Chondrocyte (in vitro differentiated cells): Measurements from ENCODE around the gene CADPS2. TPM values are rescaled to one million over a fixed set of nuclear protein-coding genes. Genes with fewer than 3 reads are reported as not detected.

Source experiments
- DNase-seq: peaks from one replicate; pipeline ENCODE4 v3.0.0; 2021; ENCODE audit warnings: mixed read lengths, low spot score
- H3K27ac Mint-ChIP-seq: one replicate; pipeline ENCODE4 v1.8.0; 2021; ENCODE audit warnings: mild to moderate bottlenecking, moderate library complexity, mixed read lengths; ENCODE audit not compliant: unreplicated experiment
- H3K27me3 Mint-ChIP-seq: 2 replicates; pipeline ENCODE4 v1.8.0; 2021; ENCODE audit warnings: low read depth, mixed read lengths
- H3K36me3 Mint-ChIP-seq: 2 replicates; pipeline ENCODE4 v1.8.0; 2021; ENCODE audit warnings: low read depth, mixed read lengths
- H3K4me1 Mint-ChIP-seq: 2 replicates; pipeline ENCODE4 v1.8.0; 2021; ENCODE audit warnings: low read depth, mild to moderate bottlenecking, mixed read lengths
- H3K4me3 Mint-ChIP-seq: one replicate; pipeline ENCODE4 v1.8.0; 2021; ENCODE audit warnings: mild to moderate bottlenecking, moderate library complexity, mixed read lengths; ENCODE audit not compliant: unreplicated experiment
- H3K9me3 Mint-ChIP-seq: 2 replicates; pipeline ENCODE4 v1.8.0; 2021; ENCODE audit warnings: low read depth, mixed read lengths
- total RNA-seq: library from RNA; stranded (reverse); gene quantifications from 3 replicates; pipeline ENCODE4 v1.2.1, GENCODE V29; 2021
- TF ChIP-seq, protein P1 (sequence below): fragments of 200-600 bp; sonication (generic); IDR thresholded peaks from 2 replicates; pipeline ENCODE4 v1.5.0; 2021; ENCODE audit warnings: antibody characterized with exemption, mild to moderate bottlenecking, moderate library complexity

Gene CADPS2
- total RNA-seq, 1 donor from 2014 or later: 0.32 TPM

DNA sequence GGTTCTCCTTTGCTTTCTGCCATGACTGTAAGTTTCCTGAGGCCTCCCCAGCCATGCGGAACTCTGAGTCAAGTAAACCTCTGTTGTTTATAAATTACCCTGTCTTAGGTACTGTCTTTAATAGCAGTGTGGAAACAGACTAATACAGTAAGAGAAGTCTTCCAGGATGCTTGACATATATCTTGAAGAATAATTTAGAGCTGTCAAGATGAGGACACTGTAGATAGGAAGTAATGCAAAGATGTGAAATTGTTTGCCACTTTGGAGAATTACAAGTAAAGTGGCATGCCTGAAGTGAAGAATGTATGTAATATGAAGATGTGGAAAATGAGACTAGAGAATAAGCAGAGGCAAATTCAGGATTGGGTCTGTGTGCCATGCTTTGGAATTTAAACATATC lies 2.9 kb upstream of the CADPS2 start:
- TF ChIP-seq, protein P1, sequence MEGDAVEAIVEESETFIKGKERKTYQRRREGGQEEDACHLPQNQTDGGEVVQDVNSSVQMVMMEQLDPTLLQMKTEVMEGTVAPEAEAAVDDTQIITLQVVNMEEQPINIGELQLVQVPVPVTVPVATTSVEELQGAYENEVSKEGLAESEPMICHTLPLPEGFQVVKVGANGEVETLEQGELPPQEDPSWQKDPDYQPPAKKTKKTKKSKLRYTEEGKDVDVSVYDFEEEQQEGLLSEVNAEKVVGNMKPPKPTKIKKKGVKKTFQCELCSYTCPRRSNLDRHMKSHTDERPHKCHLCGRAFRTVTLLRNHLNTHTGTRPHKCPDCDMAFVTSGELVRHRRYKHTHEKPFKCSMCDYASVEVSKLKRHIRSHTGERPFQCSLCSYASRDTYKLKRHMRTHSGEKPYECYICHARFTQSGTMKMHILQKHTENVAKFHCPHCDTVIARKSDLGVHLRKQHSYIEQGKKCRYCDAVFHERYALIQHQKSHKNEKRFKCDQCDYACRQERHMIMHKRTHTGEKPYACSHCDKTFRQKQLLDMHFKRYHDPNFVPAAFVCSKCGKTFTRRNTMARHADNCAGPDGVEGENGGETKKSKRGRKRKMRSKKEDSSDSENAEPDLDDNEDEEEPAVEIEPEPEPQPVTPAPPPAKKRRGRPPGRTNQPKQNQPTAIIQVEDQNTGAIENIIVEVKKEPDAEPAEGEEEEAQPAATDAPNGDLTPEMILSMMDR: no peak
- Mint-ChIP-seq H3K9me3 (no peaks in the 10 kb centered on the region), H3K36me3 (no peaks in the 10 kb centered on the region), H3K27ac (no peak overlapping the region), H3K27me3 (peaks cover 52% of the 10 kb centered on the region), H3K4me3 (no peak overlapping the region), H3K4me1 (peaks cover 13% of the 10 kb centered on the region)
- no peak for DNase-seq

DNA sequence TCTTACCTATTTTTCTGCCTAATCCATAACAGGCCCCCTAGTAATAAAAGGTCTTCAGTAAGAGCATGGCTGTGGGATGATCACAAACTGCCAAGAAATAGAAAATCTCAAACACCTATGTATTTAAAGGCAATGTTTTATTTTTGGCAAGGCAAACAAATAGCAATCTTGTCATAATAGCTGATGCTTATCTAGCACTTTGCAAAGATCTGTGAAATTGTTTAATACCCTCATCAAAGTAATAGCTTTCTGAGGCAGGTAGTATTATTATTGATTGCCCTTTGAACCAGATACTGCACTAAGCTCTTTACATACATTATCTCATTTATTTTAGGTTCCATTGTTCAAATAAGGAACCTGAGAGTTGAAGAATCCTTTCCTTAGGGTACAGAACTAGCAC lies 1.6 kb upstream of the CADPS2 start:
- no peak overlapping the region for H3K4me3 Mint-ChIP-seq

DNA sequence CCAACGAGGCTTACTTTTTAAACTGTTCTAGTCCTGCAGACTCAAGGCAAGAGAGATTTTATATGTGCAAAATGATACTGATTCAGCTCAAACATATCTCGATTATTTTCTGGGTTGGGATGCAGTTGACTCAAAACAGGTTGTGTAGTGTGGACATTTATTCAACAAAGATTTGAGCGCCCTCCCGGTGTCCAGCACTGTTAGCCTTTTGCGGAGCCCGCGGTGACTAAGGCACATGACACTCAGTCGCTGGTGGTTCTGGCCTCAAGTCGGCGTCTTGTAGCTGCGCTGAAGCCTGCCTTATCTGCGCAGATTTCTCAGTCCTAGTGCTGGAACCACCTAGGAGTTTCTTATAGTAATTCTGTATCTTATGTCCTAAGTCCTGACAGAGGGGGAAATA lies 938 bp upstream of the CADPS2 start:
- no peak for DNase-seq
- H3K36me3 Mint-ChIP-seq: no peaks in the 10 kb centered on the region
- TF ChIP-seq, protein P1: no peak

More for the DNA sequence above, 1.6 kb upstream of the CADPS2 start:
- no peaks in the 10 kb centered on the region for H3K36me3 Mint-ChIP-seq
- no peak overlapping the region for H3K27ac Mint-ChIP-seq
- H3K27me3 Mint-ChIP-seq: peaks cover 62% of the 10 kb centered on the region
- DNase-seq: no peak
- peaks cover 13% of the 10 kb centered on the region for H3K4me1 Mint-ChIP-seq
- TF ChIP-seq, protein P1: no peak
- no peaks in the 10 kb centered on the region for H3K9me3 Mint-ChIP-seq

DNA sequence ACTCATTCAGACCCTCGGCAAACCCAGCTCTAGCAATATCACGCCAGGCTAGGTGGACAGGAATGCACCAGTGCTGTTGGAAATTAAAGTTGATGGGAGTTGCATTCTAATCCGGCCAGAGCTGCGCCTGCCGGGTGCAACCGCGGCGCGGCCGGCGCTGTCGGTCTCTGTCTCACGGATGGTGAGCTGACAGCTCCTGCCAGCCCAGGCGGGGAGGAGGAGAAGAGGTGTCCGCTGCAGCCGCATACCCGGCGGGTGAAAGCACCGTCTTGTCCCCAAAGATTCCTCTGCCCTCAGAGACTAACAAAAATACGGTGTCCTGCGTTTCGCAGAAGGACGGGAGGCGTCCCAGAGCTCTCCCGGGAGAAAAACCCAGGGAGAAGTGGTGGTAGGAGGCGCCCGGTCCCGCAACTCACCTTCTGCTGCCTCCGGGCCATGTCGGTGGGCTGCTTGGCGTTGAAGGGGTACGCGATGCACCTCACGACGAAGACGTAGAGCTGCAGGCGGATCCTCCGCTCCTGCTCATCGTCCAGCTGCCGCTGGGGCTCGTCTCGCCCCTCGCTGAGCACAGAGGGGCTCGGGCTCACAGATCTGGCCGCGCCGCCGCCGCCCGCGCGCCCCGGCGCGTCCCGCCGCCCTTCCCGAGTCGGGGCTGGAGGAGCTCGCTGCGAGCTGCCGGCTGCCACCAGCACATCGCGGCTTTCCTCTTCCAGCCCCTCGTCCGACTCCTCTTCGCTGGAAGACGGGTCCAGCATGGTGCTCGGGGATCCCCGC lies 490 bp downstream of the CADPS2 start:
- Mint-ChIP-seq H3K27ac (no peak overlapping the region), H3K4me3 (peak overlapping the region; percentile 74), H3K4me1 (peaks cover 13% of the 10 kb centered on the region), H3K36me3 (no peaks in the 10 kb centered on the region), H3K27me3 (peaks cover 73% of the 10 kb centered on the region), H3K9me3 (no peaks in the 10 kb centered on the region)
- DNase-seq: no peak
- TF ChIP-seq, protein P1: no peak

More for the DNA sequence above, 938 bp upstream of the CADPS2 start:
- peak overlapping the region; percentile 70 for H3K4me3 Mint-ChIP-seq
- H3K27me3 Mint-ChIP-seq: peaks cover 68% of the 10 kb centered on the region
- H3K27ac Mint-ChIP-seq: no peak overlapping the region
- H3K4me1 Mint-ChIP-seq: peaks cover 13% of the 10 kb centered on the region
- H3K9me3 Mint-ChIP-seq: no peaks in the 10 kb centered on the region

DNA sequence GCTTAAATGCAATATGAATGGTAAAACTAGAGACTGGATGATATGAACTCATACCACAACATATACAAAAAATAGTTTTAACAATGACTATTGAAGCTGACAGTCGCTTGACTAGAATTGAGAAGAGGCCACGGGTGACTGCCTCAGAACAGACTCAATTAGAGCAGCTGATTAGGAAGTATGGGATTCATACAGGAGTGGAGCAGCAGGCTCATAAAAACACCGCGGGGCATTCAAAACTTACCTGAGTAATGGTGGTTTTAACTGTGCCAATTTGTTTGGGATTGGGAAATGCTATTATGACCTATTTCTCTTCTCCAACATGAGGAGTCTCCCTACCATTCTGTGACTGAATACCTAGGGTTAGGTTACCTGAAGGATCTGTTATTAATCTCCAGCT lies 2.1 kb downstream of the CADPS2 start:
- TF ChIP-seq, protein P1: no peak
- Mint-ChIP-seq H3K4me3 (no peak overlapping the region), H3K4me1 (peaks cover 13% of the 10 kb centered on the region), H3K36me3 (no peaks in the 10 kb centered on the region), H3K27me3 (peaks cover 62% of the 10 kb centered on the region), H3K9me3 (no peaks in the 10 kb centered on the region), H3K27ac (no peak overlapping the region)
- no peak for DNase-seq
